NCI-H2227 (cell line): ENCODE measurements around the gene BLOC1S2.
"Not testable (repeated sequence)": the region's sequence is repeated elsewhere in the genome, so short reads cannot be mapped to it uniquely, and the experiment has no call there.

Experiments used
- DNase-seq: peaks from one replicate; lab custom pipeline; 2025; ENCODE audit not compliant: unreplicated experiment; lab: John Stamatoyannopoulos, UW

BLOC1S2 gene

DNA sequence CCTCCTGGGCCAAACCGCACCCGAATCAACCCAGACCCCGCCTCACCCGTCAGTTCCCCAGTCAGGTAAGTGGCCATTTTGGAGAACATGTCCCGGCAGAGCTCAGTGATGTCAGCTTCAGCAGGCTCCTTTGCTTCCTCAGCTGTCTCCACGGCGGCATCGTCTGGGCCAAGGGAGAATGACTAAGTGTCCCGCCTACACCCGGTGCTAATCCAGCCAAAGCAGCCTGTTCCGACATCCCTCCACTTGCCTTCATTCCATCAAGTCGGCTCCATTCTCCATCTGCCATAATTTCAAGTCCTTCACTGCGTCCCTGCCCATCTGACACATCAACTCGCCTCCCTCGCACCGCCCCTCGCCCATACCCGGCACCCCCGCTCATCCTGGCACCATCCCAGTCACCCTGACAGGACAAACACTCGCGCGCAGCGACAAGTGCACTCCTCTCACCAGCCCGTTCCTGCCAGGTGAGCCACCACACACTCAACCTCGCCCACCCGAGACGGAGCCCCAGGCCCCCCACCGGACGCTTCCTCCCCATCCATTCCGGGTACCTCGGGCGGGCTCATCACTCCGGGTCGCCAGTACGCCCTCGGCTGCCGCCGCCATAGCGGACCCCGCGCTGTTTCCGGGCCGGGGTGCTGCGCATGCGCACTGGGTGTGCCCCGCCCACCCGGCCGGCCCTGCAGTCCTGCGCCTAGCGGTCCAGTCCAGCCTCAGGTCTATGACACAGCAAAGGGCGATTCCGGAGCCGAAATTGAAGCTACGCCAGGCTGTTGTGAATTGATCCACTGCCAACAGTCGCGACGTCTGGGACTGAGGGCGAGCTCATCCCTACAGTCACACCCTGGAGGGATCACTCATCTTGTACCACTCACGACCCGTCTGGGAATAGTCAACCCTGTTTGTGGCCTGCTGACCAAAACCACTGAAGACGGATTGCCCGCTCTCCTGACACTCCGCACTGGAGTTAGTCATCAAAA is at the start of gene BLOC1S2:
Gene BLOC1S2 (minus strand): TSS at position 630 of the 983 bp plus-strand sequence. CDS start 21 bp downstream, at position 609.
- DNase-seq = peak; percentile 81

DNA sequence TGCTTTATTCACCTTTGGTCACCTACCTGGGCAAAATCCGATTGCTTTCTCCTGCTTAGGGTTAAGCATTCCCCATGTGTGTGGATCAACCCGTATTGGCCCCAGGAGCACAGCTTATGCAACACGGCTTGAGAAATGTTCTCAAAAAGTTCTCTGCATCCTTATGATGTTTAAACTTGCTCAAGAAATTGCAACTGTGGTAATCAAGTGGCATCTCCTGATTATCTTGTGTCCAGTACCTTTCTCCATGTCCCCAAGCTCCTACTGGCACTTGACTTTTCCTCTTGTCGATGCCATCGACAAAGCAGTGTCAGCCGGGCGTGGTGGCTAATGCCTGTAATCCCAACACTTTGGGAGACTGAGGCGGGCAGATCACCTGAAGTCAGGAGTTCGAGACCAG is 48.3 kb upstream of the BLOC1S2 start:
- no peak for DNase-seq

DNA sequence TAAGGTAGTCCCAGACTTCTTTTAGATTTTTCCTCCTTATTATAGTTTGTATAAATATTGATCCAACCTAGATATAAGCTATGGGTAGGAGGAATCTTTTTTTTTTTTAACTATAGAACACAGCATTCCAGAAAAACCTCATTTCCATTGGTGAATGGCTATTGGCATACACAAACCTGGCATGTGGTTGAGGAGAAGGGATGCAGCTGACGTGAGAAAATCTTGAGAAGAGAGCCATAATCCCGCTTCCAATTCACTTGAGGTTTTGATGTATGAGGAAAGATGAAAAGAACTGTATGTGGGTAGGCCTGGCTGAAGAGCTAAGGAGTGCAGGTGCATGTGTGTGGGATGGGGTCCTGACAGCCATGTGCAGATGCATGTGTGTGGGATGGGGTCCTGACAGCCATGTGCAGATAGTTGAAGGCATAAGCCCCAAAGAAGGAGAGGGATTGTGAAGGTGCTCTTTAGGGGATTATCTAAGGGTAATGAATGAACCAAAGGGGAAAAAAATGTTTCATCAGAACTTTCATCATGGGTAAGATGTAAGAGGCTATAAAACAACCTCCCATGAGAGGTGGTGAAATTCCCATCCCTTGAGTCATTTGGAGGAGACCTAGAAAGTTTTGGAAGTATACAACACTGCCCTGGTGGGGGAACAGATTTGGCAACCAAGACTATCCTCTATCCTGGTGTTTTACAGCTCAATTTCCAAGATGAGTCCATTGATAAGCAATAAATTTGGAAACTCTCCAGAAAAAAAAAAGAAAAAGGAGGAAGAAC is 47.4 kb upstream of the BLOC1S2 start:
- no peak for DNase-seq

DNA sequence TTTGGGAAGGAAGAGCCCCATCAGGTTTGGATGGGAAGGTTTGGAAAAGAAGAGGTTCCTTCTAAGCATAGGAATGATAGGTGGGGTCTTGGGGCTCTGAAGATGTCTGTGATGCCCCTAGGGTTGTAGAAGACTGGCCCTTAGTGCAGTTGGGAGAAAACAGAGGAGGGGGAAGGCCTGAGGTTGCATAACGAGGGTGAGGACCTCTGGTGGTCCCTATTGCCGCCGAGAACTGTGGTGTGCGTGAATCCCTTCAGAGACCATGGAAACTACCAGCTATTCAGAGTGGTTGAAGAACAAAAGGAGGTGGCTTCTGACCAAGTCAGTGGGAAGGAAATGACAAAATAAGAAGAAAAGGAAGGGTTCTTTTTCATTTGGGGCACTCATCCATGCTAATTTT is 46.6 kb upstream of the BLOC1S2 start:
- no peak for DNase-seq

DNA sequence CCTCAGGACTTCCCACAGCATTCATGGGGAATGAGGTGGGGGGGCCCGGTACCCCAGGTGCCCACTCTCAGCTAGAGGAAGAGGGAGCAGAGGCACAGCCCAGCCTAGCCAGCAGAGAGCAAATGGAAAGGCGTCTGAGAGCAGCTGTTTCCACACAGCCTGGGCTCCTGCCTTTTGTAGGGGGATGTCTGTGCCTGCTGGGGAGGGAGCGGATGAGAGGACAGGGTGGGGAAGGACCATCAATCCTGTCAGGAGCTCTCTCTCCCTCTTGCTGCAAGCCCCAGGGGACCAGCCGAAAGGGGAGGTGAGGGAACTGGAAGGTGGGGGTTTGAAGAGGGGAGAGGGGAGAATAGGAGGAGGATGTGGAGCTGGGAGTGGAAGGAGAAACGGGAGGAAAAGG is 43.6 kb upstream of the BLOC1S2 start, which contains the start of gene PKD2L1:
Gene PKD2L1 (minus strand): TSS at position 150 of the 400 bp plus-strand sequence. CDS start 125 bp downstream, at position 25.
- DNase-seq = no peak

DNA sequence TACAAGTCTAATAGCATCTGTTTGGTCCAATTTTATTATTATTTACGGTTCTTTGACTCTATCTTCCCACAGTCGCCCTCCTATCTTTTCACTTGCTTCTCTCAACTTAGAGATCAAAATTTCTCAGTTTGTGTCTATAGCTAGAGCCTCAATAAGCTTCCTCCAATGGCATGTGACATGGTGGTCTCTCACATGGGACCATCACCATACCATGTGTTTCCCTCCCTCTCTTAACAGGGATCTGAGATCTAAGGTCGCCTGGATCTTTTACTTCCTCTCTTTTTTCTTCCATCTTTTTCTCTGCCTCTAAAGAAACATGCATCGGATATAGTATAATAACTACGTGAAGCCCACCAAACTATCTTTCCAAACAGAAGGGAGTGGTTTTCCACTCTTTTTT is 41.7 kb upstream of the BLOC1S2 start:
- DNase-seq = no peak

DNA sequence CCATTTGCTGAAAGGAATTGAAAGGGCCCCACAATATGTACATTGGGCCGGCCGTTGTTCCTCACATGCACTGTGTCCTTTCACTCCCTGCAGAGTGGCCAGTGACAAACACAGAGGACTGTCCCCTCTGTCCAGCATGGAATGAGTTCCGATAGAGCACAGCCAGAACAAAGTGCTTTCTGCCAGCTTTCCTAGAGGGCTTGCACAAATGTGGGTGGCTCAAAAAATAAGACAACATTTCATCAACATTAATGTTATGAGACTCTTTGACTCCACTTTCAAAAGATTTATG is 41.2 kb upstream of the BLOC1S2 start:
- no peak for DNase-seq

DNA sequence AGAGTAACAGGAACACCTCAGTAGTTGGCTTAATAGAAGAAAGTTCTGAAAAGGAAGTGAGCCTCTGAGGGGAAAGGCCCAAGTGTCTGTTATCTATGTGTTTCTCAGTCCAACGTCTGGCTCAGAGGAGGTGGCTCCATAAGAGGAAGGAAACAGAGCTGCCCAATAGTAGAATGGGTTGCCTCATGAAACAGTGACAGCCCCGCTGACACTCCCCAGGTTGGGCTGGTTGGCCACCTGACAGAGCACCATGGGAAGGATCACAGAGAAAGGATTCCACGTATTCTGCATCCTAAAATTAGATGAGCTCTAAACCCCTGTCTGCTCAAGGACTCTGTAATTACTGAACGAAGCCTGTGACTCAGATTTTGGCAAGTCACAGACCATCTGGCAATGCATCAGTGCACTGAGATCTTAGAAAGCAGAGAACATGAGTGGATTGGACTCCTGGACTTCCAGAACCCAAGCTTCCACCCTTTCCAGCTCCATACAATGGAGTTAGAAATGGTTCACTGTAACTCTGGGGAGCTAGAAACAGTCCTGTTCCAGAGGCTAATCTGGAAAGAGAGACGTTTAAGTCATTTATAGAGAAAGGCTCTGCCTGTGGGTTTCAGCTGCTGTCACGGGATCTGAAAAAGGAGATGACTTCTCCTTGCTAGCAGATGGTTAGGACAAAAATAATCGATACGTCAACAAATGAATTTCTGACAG is 40.7 kb upstream of the BLOC1S2 start:
- DNase-seq = no peak

DNA sequence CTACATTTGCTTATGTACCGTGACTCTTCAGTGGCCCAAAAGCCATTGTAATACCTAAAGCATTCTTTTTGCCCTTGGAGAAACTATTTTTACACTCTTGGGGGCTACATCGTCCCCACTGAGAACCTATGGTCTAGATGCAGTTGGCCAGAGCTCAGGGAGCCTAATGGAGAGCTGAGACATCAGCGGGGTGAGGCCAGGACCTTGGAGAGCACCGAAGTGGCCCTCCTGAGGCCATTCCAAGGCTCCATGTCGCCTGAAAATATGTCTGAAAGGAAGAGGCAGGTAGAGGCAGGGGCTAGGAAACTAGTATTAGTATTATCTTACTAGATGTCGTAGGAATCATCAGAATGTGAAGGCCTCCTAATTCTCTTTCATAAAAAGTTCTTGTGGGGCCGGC is 38.7 kb upstream of the BLOC1S2 start:
- no peak for DNase-seq

DNA sequence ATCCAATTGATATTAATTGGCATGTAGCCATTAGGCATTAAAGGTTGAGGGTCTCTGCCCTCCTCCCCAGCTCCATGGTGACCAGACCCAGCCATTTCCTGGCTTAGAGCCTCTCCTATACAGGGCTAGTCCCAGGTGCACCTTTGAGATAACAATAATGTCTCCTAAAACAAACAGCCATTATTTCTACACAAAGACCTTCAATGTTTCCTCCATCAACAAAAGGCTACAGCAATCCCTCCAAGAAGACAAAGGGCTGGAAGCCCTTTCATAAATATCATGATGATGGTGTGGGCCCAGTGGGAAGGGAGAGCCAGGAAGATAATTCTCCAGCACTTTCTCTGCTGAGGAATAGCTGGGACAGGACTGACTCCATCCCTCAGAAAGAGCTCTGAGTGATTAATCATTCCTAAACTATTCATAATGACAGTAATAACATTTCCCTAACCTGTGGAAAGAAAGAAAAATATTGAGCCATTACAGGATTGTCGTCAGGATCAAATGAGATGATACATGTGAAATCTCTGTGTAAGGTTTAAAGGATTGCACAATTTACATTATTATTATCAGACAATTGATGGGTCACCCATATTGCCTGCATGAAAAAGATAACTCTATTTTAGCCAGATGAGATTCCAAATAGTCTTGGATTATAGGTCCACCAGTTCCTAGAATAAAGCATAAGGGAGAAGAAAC is 33.4 kb upstream of the BLOC1S2 start:
- DNase-seq = no peak

DNA sequence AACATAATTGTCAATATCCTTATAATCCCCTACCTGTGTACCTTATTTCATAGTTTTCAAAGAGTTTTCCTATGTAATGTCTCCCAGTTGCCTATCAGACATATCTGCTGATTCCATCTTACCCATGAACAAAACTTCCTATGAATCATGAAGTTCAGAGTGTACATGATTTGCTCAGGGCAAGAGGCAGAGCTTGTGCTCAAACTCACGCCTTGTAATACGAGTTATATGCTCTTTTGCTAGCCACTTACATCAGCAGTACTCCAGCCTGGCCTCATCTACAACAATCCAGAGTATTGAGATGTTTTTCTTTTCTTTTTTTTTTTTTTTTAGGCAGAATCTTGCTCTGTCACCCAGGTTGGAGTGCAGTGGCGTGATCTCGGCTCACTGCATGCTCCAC is 31.7 kb upstream of the BLOC1S2 start:
- no peak for DNase-seq

DNA sequence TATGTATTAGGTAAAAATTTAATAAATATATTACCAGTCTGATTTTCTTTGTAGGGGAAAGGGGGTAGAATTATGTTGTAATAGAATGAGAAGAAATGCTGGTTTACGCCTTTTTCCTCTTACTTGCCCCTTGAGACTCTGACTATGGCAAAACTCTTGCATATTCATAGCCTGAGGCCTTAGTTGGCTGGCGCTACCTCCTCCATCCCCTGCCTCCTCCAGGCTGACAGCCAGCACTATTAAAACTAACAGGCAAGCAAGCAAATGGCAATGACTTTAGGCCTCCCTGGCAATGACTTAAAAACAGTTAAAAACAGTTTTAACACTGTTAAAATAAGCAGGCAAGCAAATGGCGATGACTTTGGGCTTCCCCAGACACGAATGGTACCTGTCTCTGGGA is 29.1 kb upstream of the BLOC1S2 start:
- no peak for DNase-seq

DNA sequence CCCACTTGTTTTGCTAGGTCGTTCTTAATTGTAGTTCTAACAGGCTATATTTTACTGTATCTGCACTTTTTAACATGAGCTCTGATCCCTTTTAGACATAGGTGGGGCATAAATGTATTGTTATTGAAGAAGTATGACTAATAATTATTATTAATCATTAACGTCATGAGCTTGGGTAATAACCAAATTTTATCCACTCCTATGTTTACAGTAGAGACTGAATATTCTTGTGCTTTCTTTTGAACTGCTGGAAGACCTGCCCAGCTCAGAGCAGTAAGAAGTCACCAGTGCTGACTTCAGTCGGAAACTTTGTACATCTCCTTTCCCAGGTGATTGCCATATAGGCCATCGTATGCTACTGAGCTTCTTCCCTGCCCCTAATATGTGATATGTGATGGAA is 24.8 kb upstream of the BLOC1S2 start:
- DNase-seq = no peak

DNA sequence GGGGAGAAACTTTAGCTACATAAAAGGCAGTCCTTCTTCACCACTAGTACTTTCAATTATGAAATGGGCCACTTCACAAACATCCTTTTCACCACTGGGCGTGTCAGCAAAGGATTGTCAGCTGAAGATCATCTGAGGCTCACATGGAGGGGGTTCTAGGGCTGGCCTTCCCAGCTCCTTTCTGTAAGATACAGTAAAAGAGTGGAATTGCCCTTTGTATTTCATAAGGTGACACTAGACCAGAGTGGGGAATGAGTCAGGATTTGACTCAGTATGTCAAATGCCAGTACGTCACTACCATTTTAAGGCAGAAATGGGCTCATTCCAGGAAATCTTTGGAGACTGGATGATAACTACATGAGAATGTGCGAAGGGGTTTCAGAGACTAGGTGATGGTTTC is 21.2 kb upstream of the BLOC1S2 start:
- DNase-seq = no peak

DNA sequence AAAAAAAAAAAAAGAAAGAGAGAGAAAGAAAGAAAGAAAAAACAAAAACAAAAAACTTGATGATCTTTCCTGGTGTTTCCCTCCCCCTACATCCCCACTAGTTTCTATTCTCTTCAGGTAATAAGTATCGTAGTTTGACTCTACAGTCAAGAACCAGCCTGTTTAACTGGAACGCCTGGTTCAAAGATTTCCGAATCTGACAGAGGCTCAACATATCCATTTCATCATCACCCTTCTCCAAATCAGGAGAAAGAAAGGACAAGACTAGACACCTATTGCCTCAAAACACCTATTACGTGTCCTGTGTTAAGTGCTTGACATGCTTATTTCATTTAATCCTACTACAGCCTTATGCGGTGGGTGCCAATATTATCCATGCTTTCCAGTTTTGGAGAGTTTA is 20.4 kb upstream of the BLOC1S2 start:
- no peak for DNase-seq

DNA sequence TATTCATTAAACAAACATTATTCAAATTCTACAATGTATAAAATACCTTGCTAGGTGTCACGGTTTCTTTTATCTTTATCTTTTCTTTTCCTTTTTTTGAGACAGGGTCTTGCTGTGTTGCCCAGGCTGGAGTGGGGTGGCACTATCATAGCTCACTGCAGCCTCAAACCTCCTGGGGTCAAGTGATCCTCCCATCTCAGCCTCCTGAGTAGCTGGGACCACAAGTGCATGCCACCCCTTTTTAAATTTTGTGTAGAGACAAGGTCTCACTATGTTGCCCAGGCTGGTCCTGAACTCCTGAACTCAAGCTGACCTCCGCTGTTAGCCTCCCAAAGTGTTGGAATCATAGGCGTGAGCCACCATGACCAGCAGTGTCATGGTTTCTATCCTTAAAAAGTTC is 17.9 kb upstream of the BLOC1S2 start:
- DNase-seq = no peak

DNA sequence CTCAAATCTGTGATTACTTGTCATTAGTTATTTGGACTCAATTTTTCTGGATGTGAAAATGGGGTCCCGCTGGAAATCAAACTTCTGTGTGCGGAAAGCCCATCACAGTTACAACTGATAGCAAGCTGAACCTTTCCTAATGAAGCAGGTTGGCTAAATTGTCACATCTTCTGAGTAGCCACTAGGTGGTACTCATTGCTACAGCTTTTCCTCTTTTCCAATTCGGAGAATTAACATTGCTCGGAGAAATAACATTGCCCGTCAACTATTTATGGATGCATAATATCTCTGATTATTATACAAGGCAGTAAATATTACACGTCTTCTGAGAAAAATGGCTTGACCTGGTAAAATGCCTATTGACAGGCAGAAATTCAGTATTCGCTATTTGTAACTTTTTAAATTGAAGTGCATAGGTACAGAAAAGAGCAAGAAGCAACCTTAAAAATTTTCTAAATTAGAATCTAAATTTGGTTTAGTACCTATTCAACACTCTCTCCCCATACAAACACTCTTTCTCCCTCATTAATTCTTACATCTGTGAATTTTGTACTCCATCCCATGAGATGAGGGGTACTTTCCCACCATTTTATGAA is 17.3 kb upstream of the BLOC1S2 start:
- peak; percentile 32 for DNase-seq

DNA sequence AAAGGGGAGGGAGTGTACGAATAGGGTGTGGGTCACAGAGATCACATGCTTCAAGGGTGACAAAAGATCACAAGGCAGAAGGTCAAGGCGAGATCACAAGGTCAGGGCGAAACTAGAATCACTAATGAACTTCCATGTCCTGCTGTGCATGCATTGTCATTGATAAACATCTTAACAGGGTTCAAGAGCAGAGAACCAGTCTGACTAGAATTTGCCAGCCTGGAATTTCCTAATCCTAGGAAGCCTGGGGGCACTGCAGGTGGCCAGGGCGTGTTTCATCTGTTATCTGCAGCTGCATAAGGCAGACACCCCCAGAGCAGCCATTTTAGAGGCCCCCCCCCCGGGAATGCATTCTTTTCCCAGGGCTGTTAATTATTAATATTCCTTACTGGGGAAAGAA is 14.6 kb upstream of the BLOC1S2 start:
- DNase-seq = not testable (repeated sequence)

DNA sequence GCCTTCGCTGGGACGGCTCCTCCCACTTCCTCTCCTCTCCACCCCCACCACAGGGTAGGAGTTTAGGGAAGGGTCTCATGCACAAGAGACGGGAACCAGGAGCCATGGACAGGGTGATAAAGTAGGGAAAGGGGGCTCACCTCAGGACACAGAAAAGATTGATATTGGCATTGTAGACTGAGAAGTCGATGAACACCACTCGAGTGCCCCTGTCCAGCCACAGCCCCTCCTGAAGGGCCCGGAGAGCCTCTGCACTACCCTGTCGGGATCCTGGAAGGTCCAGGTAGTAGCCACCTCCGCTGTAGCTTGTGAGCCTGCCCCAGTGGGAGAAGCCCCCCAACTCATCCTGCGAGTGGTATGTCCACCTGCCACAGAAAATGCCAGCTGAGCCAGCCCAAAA is 10.8 kb upstream of the BLOC1S2 start:
- no peak for DNase-seq

DNA sequence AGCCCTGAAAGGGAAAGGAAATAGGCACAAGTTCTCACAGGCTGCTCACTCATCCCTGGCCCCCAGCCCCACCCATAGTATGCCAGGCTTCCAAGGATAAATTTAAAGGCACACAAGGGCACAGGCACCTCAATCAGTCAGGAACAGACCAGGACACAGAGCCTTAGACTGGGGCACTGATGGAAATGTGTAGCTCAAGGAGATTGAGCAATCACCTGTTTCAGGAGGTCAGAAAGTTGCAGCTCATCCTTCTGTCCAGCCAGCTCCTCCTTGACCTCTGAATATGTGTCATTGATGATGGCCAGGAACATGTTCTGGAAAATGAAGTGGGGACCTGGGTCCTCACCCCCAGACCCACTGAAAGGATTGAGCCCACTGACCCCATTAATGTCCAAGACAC is 6.6 kb upstream of the BLOC1S2 start:
- DNase-seq = no peak

DNA sequence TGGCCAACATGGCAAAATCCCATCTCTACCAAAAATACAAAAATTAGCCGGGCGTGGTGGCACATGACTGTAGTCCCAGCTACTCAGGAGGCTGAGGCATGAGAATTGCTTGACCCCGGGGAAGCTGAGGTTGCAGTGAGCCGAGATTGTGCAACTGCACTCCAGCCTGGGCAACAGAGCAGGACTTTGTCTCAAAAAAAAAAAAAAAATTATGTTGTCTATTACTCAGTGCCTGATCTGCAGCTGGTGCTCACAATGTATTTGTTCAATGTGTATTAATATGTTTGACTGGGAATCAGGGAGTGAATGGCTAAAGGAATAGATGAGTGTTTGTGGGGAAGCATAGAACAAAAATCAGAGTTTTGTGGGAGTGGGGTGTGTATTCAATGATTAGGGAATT is 5.8 kb upstream of the BLOC1S2 start:
- not testable (repeated sequence) for DNase-seq
